HepG2 (cell line): Measurements from ENCODE around the gene ABCC3. TPM values are rescaled to one million over a fixed set of nuclear protein-coding genes. Genes with fewer than 3 reads are reported as not detected.

Experiments
- CBFB ChIP-seq: sonication (generic); formaldehyde crosslinking; IDR thresholded peaks from 2 replicates; pipeline ENCODE4 v1.4.0; 2020; ENCODE audit warnings: missing genetic modification reagents
- JARID2 ChIP-seq: sonication (generic); formaldehyde crosslinking; IDR thresholded peaks from 2 replicates; pipeline ENCODE4 v1.8.1; 2023; ENCODE audit warnings: missing genetic modification reagents, inconsistent platforms; ENCODE audit not compliant: insufficient replicate concordance
- MIXL1 ChIP-seq: IDR thresholded peaks from 2 replicates; pipeline ENCODE4 v1.6.1; 2016
- PHB2 ChIP-seq: fragments of 450-650 bp; IDR thresholded peaks from 2 replicates; pipeline ENCODE4 v1.6.1; 2018; ENCODE audit not compliant: partially characterized antibody
- PRDM15 ChIP-seq: sonication (generic); formaldehyde crosslinking; IDR thresholded peaks from 2 replicates; pipeline ENCODE4 v1.4.0; 2020; ENCODE audit warnings: missing genetic modification reagents
- SRSF9 ChIP-seq: fragments of 200-400 bp; formaldehyde crosslinking; IDR thresholded peaks from 2 replicates; pipeline ENCODE4 v1.6.1; 2018; ENCODE audit warnings: borderline replicate concordance, mild to moderate bottlenecking, low read depth, low read length; ENCODE audit not compliant: insufficient read depth, poor library complexity, severe bottlenecking
- TRIM24 ChIP-seq: sonication (generic); formaldehyde crosslinking; IDR thresholded peaks from 2 replicates; pipeline ENCODE4 v1.8.0; 2022; ENCODE audit warnings: mild to moderate bottlenecking, missing genetic modification reagents
- ZBTB7B ChIP-seq: sonication (generic); formaldehyde crosslinking; IDR thresholded peaks from 2 replicates; pipeline ENCODE4 v1.4.0; 2020; ENCODE audit warnings: missing genetic modification reagents
- ZFYVE20 ChIP-seq: sonication (generic); formaldehyde crosslinking; IDR thresholded peaks from 2 replicates; pipeline ENCODE4 v1.8.0; 2023; ENCODE audit warnings: low read depth, mild to moderate bottlenecking, moderate library complexity, missing genetic modification reagents, borderline replicate concordance
- ZNF275 ChIP-seq: sonication (generic); formaldehyde crosslinking; IDR thresholded peaks from 2 replicates; pipeline ENCODE4 v1.8.0; 2022; ENCODE audit warnings: missing genetic modification reagents, mild to moderate bottlenecking, inconsistent platforms, borderline replicate concordance
- ZNF572 ChIP-seq: sonication (generic); formaldehyde crosslinking; IDR thresholded peaks from 2 replicates; pipeline ENCODE4 v1.5.1; 2020; ENCODE audit warnings: mild to moderate bottlenecking, missing genetic modification reagents
- ZNF710 ChIP-seq: sonication (generic); formaldehyde crosslinking; IDR thresholded peaks from 2 replicates; pipeline ENCODE4 v1.5.0; 2020; ENCODE audit warnings: mild to moderate bottlenecking, missing genetic modification reagents, borderline replicate concordance
- ZNF784 ChIP-seq: sonication (generic); formaldehyde crosslinking; IDR thresholded peaks from 2 replicates; pipeline ENCODE4 v1.5.1; 2020; ENCODE audit warnings: missing genetic modification reagents, mild to moderate bottlenecking, borderline replicate concordance
- polyA plus RNA-seq, 8 experiments: library from polyadenylated mRNA; depleted of rRNA in 3 of 8; stranded (reverse) in 7 of 8; unstranded in 1 of 8; fragments of >200 nt; fragmentation: Illumina TruSeq in 4 of 8; extraction: Trizol in 4 of 8; gene quantifications; 2 replicates each; pipeline versions ENCODE4 v1.2.1 to v1.2.3, GENCODE V29; 2011 to 2016; ENCODE audit warnings: low read depth in 4 of 8, missing spikeins in 1 of 8, mixed read lengths in 1 of 8; ENCODE audit not compliant: insufficient read depth in 1 of 8
- total RNA-seq, 5 experiments: library from RNA; depleted of rRNA; stranded (reverse); fragments of >200 nt; fragmentation: Illumina TruSeq; extraction: Trizol; gene quantifications; 2 replicates each; pipeline ENCODE4 v1.2.3, GENCODE V29; 2016; ENCODE audit warnings: low read depth in 1 of 5

Gene ABCC3
- total and polyA plus RNA-seq, 2 of the 13 experiments (the other 11 are each of a cell fraction or from before 2014, with no cell fraction given): 25.2 to 50.7 TPM

GRCh38 chr17:50686494-50687199, 52.0 kb downstream of the ABCC3 start (continued):
- peak; percentile 49; the same call in 1 of the 2 replicates for TF ChIP-seq ZNF275 (CRISPR knock-in tag)
- TF ChIP-seq ZNF710: peak; percentile 88
- TF ChIP-seq CBFB (CRISPR knock-in tag): peak; percentile 83; the same call in 1 of the 2 replicates
- no peak for TF ChIP-seq SRSF9
- peak; percentile 79 for TF ChIP-seq MIXL1 (CRISPR knock-in tag)
- TF ChIP-seq ZFYVE20: no peak
- TF ChIP-seq PHB2: no peak
- TF ChIP-seq PRDM15 (CRISPR knock-in tag): no peak; the same call in 1 of the 2 replicates
- TF ChIP-seq ZNF572 (CRISPR knock-in tag): no peak
- no peak for TF ChIP-seq TRIM24 (CRISPR knock-in tag)
- TF ChIP-seq JARID2 (CRISPR knock-in tag): peak; percentile 82
- peak; percentile 72; the same call in 1 of the 2 replicates for TF ChIP-seq ZBTB7B
- TF ChIP-seq ZNF784 (CRISPR knock-in tag): peak; percentile 15; the same call in 1 of the 2 replicates
